ENCODE results near the gene WHRN.

GRCh38 chr9:114397848-114398605, 107.2 kb downstream of the WHRN start:
- TF ChIP-seq CTCF (IDR thresholded peaks at IDR 0.05), result no peak
- peak; percentile 54 for TF ChIP-seq EP300 (IDR thresholded peaks at IDR 0.05)
- TF ChIP-seq POLR2AphosphoS5 (IDR thresholded peaks at IDR 0.05), result peak; percentile 77 to 87
